Tibial nerve (tissue), 4 donors: ENCODE measurements around the gene ATP6AP1. TPM values are rescaled to one million over a fixed set of nuclear protein-coding genes. Genes with fewer than 3 reads are reported as not detected.

Experiments
- DNase-seq, 2 donors: peaks; one replicate each; pipeline ENCODE4 v3.0.0-alpha.2; 2019; ENCODE audit warnings: low spot score in 2 of 2
- H3K27ac ChIP-seq, 4 donors: fragments of 200-600 bp; sonication (generic) in 3 of 4; one replicate each; pipeline ENCODE4 v1.5.1; 2017 to 2019; ENCODE audit warnings: mild to moderate bottlenecking in 1 of 4
- H3K27me3 ChIP-seq, 2 donors: fragments of 200-600 bp; sonication (generic) in 1 of 2; one replicate each; pipeline versions ENCODE4 v1.5.1 to v1.6.0; 2017 to 2019
- H3K36me3 ChIP-seq, 3 donors: fragments of 200-600 bp; sonication (generic); one replicate each; pipeline ENCODE4 v1.5.1; 2018 to 2019
- H3K4me1 ChIP-seq, 4 donors: fragments of 200-600 bp; sonication (generic) in 3 of 4; one replicate each; pipeline ENCODE4 v1.5.1; 2017 to 2019
- H3K4me3 ChIP-seq, 4 donors: fragments of 200-600 bp; sonication (generic) in 3 of 4; one replicate each; pipeline ENCODE4 v1.5.1; 2017 to 2019; ENCODE audit warnings: mild to moderate bottlenecking in 1 of 4, moderate library complexity in 1 of 4
- H3K9me3 ChIP-seq, 4 donors: fragments of 200-600 bp; sonication (generic) in 3 of 4; one replicate each; pipeline ENCODE4 v1.5.1; 2017 to 2019
- CTCF ChIP-seq, 5 experiments: fragments of 200-600 bp in 3 of 5; fragments of 450-650 bp in 2 of 5; sonication (generic) in 3 of 5; IDR thresholded peaks; one replicate each; pipeline ENCODE4 v1.5.1; 2016 to 2019; ENCODE audit warnings: antibody characterized with exemption in 5 of 5, mild to moderate bottlenecking in 3 of 5, moderate library complexity in 2 of 5
- EP300 ChIP-seq, 2 donors: sonication (generic); formaldehyde crosslinking; IDR thresholded peaks; one replicate each; pipeline ENCODE4 v1.6.1; 2017; ENCODE audit warnings: antibody characterized with exemption in 2 of 2, mild to moderate bottlenecking in 1 of 2
- POLR2A ChIP-seq, 2 donors: fragments of 450-650 bp; IDR thresholded peaks; one replicate each; pipeline ENCODE4 v1.6.1; 2017; ENCODE audit warnings: antibody characterized with exemption in 2 of 2, mild to moderate bottlenecking in 2 of 2, moderate library complexity in 2 of 2
- WGBS, 2 donors: methylation state at CpG; one replicate each; pipeline ENCODE4 v1.1.5; 2018; 5-methylcytosine and 5-hydroxymethylcytosine counted together
- total RNA-seq, 4 donors: library from RNA; depleted of rRNA; stranded (reverse); fragments of >200 nt; gene quantifications; one replicate each; pipeline ENCODE4 v1.1.0, GENCODE V29; 2016

The ATP6AP1 gene
- total RNA-seq, 4 donors from 2014 or later, result 42.9 to 59.7 (median 50.4) TPM

- no peak for TF ChIP-seq CTCF (IDR thresholded peaks at IDR 0.05)
- TF ChIP-seq POLR2A (IDR thresholded peaks at IDR 0.05), result no peak
- no peak for TF ChIP-seq EP300 (IDR thresholded peaks at IDR 0.05)
Measured at GRCh38 chrX:154471839-154472684, 43.6 kb downstream of the ATP6AP1 start.

GRCh38 chrX:154472685-154473632, 44.5 kb downstream of the ATP6AP1 start:
- TF ChIP-seq CTCF (IDR thresholded peaks at IDR 0.05) (no peak), POLR2A (IDR thresholded peaks at IDR 0.05) (no peak), EP300 (IDR thresholded peaks at IDR 0.05) (no peak)
- no peak for DNase-seq
- Histone ChIP-seq H3K36me3 (peaks cover 0 to 49% (median 0%) of the 10 kb centered on the region in 3 donors), H3K4me1 (peaks cover 0 to 3% (median 0%) of the 10 kb centered on the region in 4 donors), H3K4me3 (no peak overlapping the region), H3K9me3 (no peaks in the 10 kb centered on the region), H3K27ac (no peak overlapping the region), H3K27me3 (no peaks in the 10 kb centered on the region)
- WGBS, 2 donors, result 74 to 78% methylated on average over 9 to 26 of the region's 28 CpGs

More at GRCh38 chrX:154471839-154472684, 43.6 kb downstream of the ATP6AP1 start:
- 82 to 83% methylated on average over 15 to 23 of the region's 23 CpGs for WGBS, 2 donors
- H3K9me3 ChIP-seq, result no peaks in the 10 kb centered on the region
- no peak for DNase-seq
- no peaks in the 10 kb centered on the region for H3K27me3 ChIP-seq
- no peak overlapping the region for H3K27ac ChIP-seq
- no peaks in the 10 kb centered on the region for H3K4me1 ChIP-seq
- no peak overlapping the region for H3K4me3 ChIP-seq
- peaks cover 0 to 58% (median 0%) of the 10 kb centered on the region in 3 donors for H3K36me3 ChIP-seq

GRCh38 chrX:154473683-154474082, 45.2 kb downstream of the ATP6AP1 start:
- no peak for DNase-seq
- Histone ChIP-seq H3K4me3 (no peak overlapping the region), H3K4me1 (peaks cover 0 to 7% (median 0%) of the 10 kb centered on the region in 4 donors), H3K27ac (no peak overlapping the region), H3K36me3 (peaks cover 0 to 42% (median 0%) of the 10 kb centered on the region in 3 donors), H3K27me3 (no peaks in the 10 kb centered on the region), H3K9me3 (no peaks in the 10 kb centered on the region)
- 68 to 77% methylated on average over 5 to 7 of the region's 7 CpGs for WGBS, 2 donors
- TF ChIP-seq EP300 (IDR thresholded peaks at IDR 0.05) (no peak), POLR2A (IDR thresholded peaks at IDR 0.05) (no peak), CTCF (IDR thresholded peaks at IDR 0.05) (no peak)

GRCh38 chrX:154476821-154477220, 48.3 kb downstream of the ATP6AP1 start:
- no peaks in the 10 kb centered on the region for H3K27me3 ChIP-seq
- H3K4me1 ChIP-seq, result peaks cover 0 to 12% (median 0%) of the 10 kb centered on the region in 4 donors
- peaks cover 0 to 11% (median 0%) of the 10 kb centered on the region in 3 donors for H3K36me3 ChIP-seq
- WGBS, 2 donors, result 85 to 86% methylated on average over 7 to 8 of the region's 8 CpGs
- H3K9me3 ChIP-seq, result no peaks in the 10 kb centered on the region
- no peak overlapping the region for H3K4me3 ChIP-seq
- no peak overlapping the region for H3K27ac ChIP-seq
- DNase-seq, result no peak
- no peak for TF ChIP-seq EP300 (IDR thresholded peaks at IDR 0.05)
- TF ChIP-seq POLR2A (IDR thresholded peaks at IDR 0.05), result no peak
- no peak for TF ChIP-seq CTCF (IDR thresholded peaks at IDR 0.05)
